ENCODE data around the gene ELL. TPM values are rescaled to one million over a fixed set of nuclear protein-coding genes. Genes with fewer than 3 reads are reported as not detected.

Gene ELL
- 10 to 100 TPM; 22.9 to 33.7 TPM for total RNA-seq

GRCh38 chr19:18521692-18522123 lies at the start of gene ELL:
ELL (minus strand) TSS chr19:18522070; CDS start chr19:18522055, 15 bp downstream.
- H3K9me3 Mint-ChIP-seq (ENCODE audit: low read depth): no peaks in the 10 kb centered on the region
- no peaks in the 10 kb centered on the region for H3K27me3 Mint-ChIP-seq
- CTCF ChIA-PET: interaction anchor here (0.7 to 6.6 kb wide), 23 partner anchors 15 to 322 kb away, joined by 3 to 145 read pairs (median 7); partner anchors contain the start of genes FKBP8, KXD1, REX1BD and UBA52
- no peaks in the 10 kb centered on the region for H3K36me3 Mint-ChIP-seq
- DNase-seq (no peak), ATAC-seq (no peak)
- H3K4me1 Mint-ChIP-seq: peaks cover 25% of the 10 kb centered on the region
- peak within 1 kb of the TSS; percentile 92 for H3K4me3 Mint-ChIP-seq
- H3K27ac Mint-ChIP-seq: peak within 1 kb of the TSS; percentile 93

DNA sequence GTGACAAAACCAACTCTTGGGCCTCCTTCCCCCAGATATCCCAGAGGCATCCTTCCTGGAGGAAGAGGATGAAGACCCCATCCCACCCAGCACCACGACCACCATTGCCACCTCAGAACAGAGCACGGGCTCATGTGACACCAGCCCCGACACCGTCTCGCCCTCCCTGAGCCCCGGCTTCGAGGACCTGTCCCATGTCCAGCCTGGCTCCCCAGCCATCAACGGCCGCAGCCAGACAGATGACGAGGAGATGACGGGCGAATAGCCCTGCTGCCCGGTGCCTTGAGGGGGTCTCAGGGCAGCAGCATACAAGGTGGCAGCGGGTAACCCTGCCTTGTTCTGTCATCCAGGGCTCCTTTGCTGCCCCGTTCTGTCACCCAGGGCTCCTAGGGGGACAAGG lies 46.5 kb upstream of the ELL start:
- H3K27me3 Mint-ChIP-seq: no peaks in the 10 kb centered on the region

DNA sequence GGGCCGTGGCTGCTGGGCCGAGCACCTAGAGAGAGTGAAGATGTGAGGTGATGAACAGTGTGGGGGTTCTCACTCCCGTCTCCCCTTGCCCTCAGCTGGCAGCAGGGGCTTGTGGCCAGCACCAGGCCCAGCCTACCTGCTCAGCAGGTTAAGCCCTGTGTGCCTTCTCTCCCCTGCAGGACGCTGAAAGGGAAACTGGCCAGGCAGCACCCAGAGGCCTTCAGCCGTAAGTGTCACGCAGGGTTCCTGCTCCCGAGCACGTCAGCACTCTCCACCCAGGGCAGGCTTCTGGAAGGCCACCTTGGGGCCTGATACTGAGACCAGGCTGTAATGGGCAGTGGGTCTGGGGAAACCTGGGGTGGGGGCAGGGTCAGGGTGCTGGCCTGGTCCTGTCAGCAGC lies 45.1 kb upstream of the ELL start:
- Mint-ChIP-seq H3K9me3 (ENCODE audit: low read depth) (no peaks in the 10 kb centered on the region), H3K36me3 (peaks cover 44% of the 10 kb centered on the region), H3K27me3 (no peaks in the 10 kb centered on the region), H3K4me1 (peaks cover 6% of the 10 kb centered on the region), H3K4me3 (no peak overlapping the region), H3K27ac (no peak overlapping the region)
- ATAC-seq: no peak
- no peak for DNase-seq
- CTCF ChIA-PET: interaction anchor here (1.5 kb wide), 1 partner anchor 9 kb away, joined by 4 read pairs; the partner anchor contains the start of gene KXD1

More for the DNA sequence above, 46.5 kb upstream of the ELL start:
- peaks cover 19% of the 10 kb centered on the region for H3K4me1 Mint-ChIP-seq
- CTCF ChIA-PET: interaction anchor here (1.5 kb wide), 1 partner anchor 10 kb away, joined by 4 read pairs; the partner anchor contains the start of gene KXD1
- ATAC-seq: no peak
- no peak overlapping the region for H3K4me3 Mint-ChIP-seq
- H3K36me3 Mint-ChIP-seq: peaks cover 52% of the 10 kb centered on the region
- H3K9me3 Mint-ChIP-seq (ENCODE audit: low read depth): no peaks in the 10 kb centered on the region
- no peak for DNase-seq
- peak overlapping the region; percentile 28 for H3K27ac Mint-ChIP-seq

DNA sequence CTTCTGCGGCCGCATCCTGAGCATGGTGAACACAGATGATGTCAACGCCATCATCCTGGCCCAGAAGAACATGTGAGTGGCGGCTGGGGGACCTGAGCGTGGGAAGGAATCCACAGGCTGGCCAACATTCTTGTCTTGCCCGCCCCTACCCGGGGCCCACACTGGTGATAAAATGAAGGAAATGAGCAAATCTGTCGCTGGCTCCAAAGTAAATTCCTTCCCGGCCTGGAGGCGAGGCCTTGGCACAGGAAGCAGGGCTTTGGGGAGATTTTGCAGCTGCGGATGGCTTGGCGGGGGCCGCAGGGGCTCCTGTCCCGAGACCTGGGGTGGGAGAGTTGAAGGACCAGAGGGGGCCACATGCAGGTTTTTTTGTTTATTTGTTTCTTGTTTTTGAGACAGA lies 40.2 kb upstream of the ELL start:
- CTCF ChIA-PET: interaction anchor here (1.0 to 2.0 kb wide), 3 partner anchors 19 to 286 kb away, joined by 3 to 4 read pairs (median 4); partner anchors contain the start of gene FKBP8

DNA sequence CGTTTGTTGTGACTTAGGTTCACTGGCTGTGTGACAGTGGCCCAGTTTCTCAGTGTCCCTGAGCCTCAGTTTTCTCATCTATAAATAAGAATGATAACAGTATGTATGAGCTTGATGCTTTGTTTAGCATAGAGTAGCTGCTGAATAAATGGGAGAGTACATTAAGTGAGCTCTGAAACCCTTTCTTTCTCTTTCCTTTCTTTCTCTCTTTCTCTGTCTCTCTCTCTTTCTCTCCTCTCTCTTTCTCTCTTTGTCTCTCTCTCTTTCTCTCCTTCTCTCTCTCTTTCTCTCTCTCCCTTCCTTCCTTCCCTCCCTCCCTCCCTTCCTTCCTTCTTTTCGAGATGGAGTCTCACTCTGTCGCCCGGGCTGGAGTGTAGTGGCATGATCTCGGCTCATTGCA lies 37.8 kb upstream of the ELL start:
- ATAC-seq (no peak), DNase-seq (no peak)
- H3K4me1 Mint-ChIP-seq: peaks cover 24% of the 10 kb centered on the region
- H3K27ac Mint-ChIP-seq: peak overlapping the region; percentile 94
- H3K36me3 Mint-ChIP-seq: peaks cover 16% of the 10 kb centered on the region
- H3K4me3 Mint-ChIP-seq: peak overlapping the region; percentile 89
- no peaks in the 10 kb centered on the region for H3K9me3 Mint-ChIP-seq (ENCODE audit: low read depth)
- CTCF ChIA-PET: interaction anchor here (1.2 to 6.3 kb wide), 4 partner anchors 14 to 287 kb away, joined by 4 to 56 read pairs (median 35); partner anchors contain the start of genes ELL, FKBP8 and REX1BD
- no peaks in the 10 kb centered on the region for H3K27me3 Mint-ChIP-seq

More for the DNA sequence above, 40.2 kb upstream of the ELL start:
- Mint-ChIP-seq H3K27me3 (no peaks in the 10 kb centered on the region), H3K27ac (peak overlapping the region; percentile 1), H3K36me3 (peaks cover 23% of the 10 kb centered on the region), H3K4me1 (peaks cover 22% of the 10 kb centered on the region), H3K9me3 (ENCODE audit: low read depth) (no peaks in the 10 kb centered on the region), H3K4me3 (no peak overlapping the region)
- ATAC-seq (no peak), DNase-seq (no peak)

DNA sequence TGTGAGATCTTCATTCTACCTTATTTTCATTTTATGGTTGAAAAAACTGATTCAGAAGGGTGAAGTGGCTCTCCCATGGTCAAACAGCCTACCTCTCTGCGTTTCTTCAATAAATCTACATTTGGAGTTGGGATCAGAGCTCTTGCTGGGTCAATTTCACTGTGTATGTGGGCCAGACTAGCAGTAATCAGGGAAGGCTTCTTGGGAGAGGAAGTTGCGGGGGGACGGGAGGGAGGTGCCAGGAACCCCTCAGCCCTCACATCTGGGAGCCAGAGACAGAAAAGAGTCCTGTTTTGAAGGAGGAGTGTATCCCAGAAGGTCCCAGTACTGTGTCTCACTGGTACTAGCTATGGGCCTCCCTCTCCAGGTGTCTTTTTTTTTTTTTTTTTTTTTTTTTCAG lies 36.7 kb upstream of the ELL start:
- H3K27ac Mint-ChIP-seq: peak overlapping the region; percentile 94
- H3K27me3 Mint-ChIP-seq: no peaks in the 10 kb centered on the region
- H3K36me3 Mint-ChIP-seq: peaks cover 13% of the 10 kb centered on the region
- no peaks in the 10 kb centered on the region for H3K9me3 Mint-ChIP-seq (ENCODE audit: low read depth)
- H3K4me3 Mint-ChIP-seq: peak overlapping the region; percentile 89
- no peak for ATAC-seq
- DNase-seq: no peak
- H3K4me1 Mint-ChIP-seq: peaks cover 24% of the 10 kb centered on the region
- CTCF ChIA-PET: interaction anchor here (0.9 to 6.3 kb wide), 15 partner anchors 9 to 617 kb away, joined by 3 to 56 read pairs (median 6); partner anchors contain the start of genes ELL, FKBP8, REX1BD and UBA52

DNA sequence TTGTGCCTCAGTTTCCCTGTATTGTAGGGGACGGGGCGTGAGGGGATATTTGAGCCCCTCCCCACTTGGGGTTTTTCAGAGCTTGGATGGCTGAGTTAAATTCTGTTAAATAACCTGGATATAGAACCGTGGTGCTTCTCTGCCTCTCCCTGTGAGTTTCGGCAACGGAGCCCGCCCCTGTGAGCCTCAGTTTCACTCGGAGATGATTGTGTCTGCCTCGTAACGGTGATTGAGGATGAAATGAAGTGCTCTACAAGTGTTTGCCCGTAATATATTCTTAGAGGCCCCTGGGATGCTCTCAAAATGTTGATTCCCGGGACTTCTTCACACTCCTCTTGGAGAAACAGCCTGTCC lies 36.3 kb upstream of the ELL start:
- Mint-ChIP-seq H3K4me1 (peaks cover 24% of the 10 kb centered on the region), H3K4me3 (peak overlapping the region; percentile 89), H3K27ac (peak overlapping the region; percentile 94), H3K9me3 (ENCODE audit: low read depth) (no peaks in the 10 kb centered on the region), H3K27me3 (no peaks in the 10 kb centered on the region), H3K36me3 (peaks cover 13% of the 10 kb centered on the region)
- ATAC-seq: no peak
- CTCF ChIA-PET: interaction anchor here (0.9 to 6.3 kb wide), 15 partner anchors 10 to 617 kb away, joined by 3 to 56 read pairs (median 6); partner anchors contain the start of genes ELL, FKBP8, REX1BD and UBA52
- DNase-seq: no peak

GRCh38 chr19:18557411-18558201 lies 35.7 kb upstream of the ELL start, which contains the start of gene KXD1:
KXD1 (plus strand) TSS chr19:18557870; CDS start chr19:18562057, 4,187 bp downstream.
- Mint-ChIP-seq H3K4me3 (peak within 1 kb of the TSS; percentile 89), H3K4me1 (peaks cover 24% of the 10 kb centered on the region), H3K36me3 (peaks cover 9% of the 10 kb centered on the region), H3K27me3 (no peaks in the 10 kb centered on the region), H3K27ac (peak within 1 kb of the TSS; percentile 94), H3K9me3 (ENCODE audit: low read depth) (no peaks in the 10 kb centered on the region)
- CTCF ChIA-PET: interaction anchor here (0.9 to 6.3 kb wide), 15 partner anchors 10 to 289 kb away, joined by 3 to 56 read pairs (median 6); partner anchors contain the start of genes ELL, FKBP8, REX1BD and UBA52
- ATAC-seq (peak; percentile 99), DNase-seq (peak; percentile 100)

DNA sequence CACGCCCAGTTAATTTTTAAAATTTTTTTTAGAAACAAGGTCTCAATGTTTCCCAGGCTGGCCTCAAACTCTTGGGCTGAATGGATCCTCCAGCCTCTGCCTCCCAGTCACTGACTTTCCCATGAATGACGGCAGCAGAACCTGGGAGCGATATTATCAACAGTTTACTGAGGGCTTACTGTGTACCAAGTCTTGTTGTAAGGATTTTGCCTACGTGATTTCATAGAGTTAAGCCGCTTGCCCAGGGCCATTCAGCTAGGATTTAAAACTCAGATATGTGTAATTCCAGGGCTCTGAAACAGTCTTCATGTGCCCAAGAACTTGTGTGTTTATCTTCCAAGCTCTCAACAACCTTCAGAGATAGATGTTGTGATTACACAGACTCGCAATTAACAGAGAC lies 29.8 kb upstream of the ELL start:
- no peaks in the 10 kb centered on the region for H3K27me3 Mint-ChIP-seq
- no peak overlapping the region for H3K4me3 Mint-ChIP-seq
- no peak overlapping the region for H3K27ac Mint-ChIP-seq
- CTCF ChIA-PET: interaction anchor here (0.6 to 1.6 kb wide), 4 partner anchors 7 to 138 kb away, joined by 3 to 5 read pairs (median 4); no protein-coding TSS in a partner anchor
- H3K36me3 Mint-ChIP-seq: no peaks in the 10 kb centered on the region
- ATAC-seq (no peak), DNase-seq (no peak)
- peaks cover 2% of the 10 kb centered on the region for H3K4me1 Mint-ChIP-seq
- no peaks in the 10 kb centered on the region for H3K9me3 Mint-ChIP-seq (ENCODE audit: low read depth)

- H3K27ac Mint-ChIP-seq: peak overlapping the region; percentile 98
- H3K9me3 Mint-ChIP-seq (ENCODE audit: low read depth): no peaks in the 10 kb centered on the region
- peak overlapping the region; percentile 88 for H3K4me3 Mint-ChIP-seq
- H3K27me3 Mint-ChIP-seq: no peaks in the 10 kb centered on the region
- DNase-seq (peak; percentile 92), ATAC-seq (peak; percentile 86)
- peaks cover 12% of the 10 kb centered on the region for H3K36me3 Mint-ChIP-seq
- peaks cover 27% of the 10 kb centered on the region for H3K4me1 Mint-ChIP-seq
- CTCF ChIA-PET: interaction anchor here (0.6 to 5.4 kb wide), 27 partner anchors 8 to 457 kb away, joined by 3 to 48 read pairs (median 3); partner anchors contain the start of genes ELL, IL12RB1, KXD1 and UBA52
Measured at GRCh38 chr19:18543814-18544475, 22.1 kb upstream of the ELL start.

DNA sequence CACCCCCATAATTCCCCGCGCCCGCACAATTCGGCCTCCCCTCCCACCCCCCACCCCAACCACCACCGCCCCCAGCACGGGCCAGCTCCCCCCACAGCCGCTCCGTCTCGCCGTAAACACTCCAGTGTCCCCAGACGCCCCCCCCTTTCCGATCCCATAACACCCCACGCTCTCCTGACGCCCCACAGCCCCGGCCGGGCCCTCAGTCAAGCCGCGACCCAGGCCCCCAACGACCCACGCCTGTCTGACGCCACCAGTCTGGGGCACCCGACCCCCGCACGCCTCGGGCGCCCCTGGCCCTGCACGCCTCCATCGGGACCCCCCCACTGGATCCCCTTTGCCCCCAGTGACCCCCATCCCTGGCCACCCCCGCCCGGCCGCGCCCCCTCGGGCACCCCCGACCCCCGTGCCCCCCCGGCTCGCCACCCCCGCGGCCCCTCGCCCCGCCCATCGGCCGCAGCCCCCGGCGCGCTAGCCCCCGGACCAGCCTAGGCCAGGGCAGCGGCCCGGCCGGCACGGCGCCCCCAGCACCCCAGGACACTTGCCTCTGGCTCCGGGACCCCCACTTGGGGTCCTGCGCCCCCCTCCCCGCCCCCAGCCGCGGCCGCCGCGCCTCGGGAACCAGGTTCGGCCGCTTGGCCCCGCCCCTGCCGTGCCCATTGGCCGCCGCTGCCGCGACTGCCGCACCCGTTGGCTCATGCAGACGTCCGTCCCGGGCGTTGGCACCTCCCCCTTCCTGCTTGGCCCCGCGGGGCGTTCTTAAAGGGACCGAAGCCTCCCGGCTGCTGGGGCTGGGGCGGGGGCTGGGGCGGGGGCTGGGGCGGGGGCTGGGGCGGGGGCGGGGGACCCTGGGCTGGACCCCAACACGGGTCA lies 21.3 kb upstream of the ELL start, which contains the start of gene FKBP8:
FKBP8 (minus strand) TSS at position 633 of the 873 bp plus-strand sequence. CDS start 1,603 bp downstream, outside the sequence.
- Mint-ChIP-seq H3K4me1 (peaks cover 27% of the 10 kb centered on the region), H3K27me3 (no peaks in the 10 kb centered on the region), H3K4me3 (peak within 1 kb of the TSS; percentile 88), H3K27ac (peak within 1 kb of the TSS; percentile 98), H3K9me3 (ENCODE audit: low read depth) (no peaks in the 10 kb centered on the region), H3K36me3 (peaks cover 12% of the 10 kb centered on the region)
- CTCF ChIA-PET: interaction anchor here (0.6 to 5.4 kb wide), 24 partner anchors 9 to 289 kb away, joined by 3 to 48 read pairs (median 4); partner anchors contain the start of genes ELL, KXD1 and UBA52
- ATAC-seq: peak; percentile 97
- DNase-seq: peak; percentile 97
